NCI-H69 (cell line): ENCODE results near the gene FRRS1L.

Source experiments
- DNase-seq: peaks from one replicate; lab custom pipeline; 2025; lab: John Stamatoyannopoulos, UW

Gene FRRS1L

DNA sequence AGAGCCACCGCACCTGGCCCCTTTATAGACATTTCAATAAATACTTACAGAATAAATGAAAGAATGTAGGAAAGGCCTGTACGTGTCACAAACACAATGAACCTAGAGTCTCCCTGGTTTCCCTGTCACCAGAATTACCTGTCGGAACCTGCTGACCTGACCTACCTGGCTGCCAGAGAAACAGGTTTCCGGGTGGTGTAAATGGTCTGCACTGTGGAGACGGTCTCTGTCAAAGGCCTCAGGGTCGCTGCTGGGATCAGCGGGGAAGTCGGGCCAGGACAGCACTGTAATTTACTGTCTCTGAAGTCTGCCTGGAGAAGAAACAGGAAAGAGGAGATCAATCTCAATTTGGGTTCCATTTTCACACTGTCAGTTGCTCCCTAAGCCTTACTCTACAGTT, 9.3 kb upstream of the FRRS1L start:
- no peak for DNase-seq

DNA sequence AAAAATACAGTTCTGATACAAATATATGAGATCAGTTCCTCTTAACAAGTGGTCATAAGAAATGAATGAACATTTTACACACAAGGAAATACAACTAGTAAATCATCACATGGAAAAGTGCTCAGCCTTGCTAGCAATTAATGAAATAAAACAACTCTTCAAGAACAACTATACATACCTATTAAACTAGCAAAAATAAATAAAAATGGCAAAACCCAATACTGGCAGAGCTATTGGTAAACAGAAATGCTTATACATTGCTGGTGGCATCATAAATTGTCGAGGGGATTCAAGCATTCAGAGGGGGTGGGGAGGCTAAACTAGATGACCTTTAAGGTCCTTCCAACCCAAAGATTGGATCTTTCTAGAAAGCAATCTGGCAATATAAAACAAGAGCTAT, 5.9 kb upstream of the FRRS1L start:
- no peak for DNase-seq

DNA sequence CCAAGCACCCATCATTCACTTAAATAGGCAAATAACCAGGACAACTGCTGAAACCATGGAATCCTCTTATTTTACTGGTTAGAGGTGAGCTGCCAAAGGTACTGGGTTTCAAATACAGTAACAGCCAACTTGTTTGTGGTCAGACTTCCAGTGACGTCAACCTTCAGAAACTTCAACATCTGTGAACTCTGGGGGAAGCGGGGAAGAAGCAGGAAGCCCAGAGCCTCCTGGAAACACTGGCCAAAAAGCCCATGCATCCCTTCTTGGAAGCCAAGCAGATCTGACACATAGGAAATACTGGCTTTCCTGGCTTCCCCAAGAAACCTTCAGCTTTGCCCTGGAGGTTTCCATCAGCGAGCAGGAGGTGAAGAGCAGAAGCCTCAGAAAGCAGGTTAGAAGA, 4.9 kb upstream of the FRRS1L start:
- DNase-seq: no peak

DNA sequence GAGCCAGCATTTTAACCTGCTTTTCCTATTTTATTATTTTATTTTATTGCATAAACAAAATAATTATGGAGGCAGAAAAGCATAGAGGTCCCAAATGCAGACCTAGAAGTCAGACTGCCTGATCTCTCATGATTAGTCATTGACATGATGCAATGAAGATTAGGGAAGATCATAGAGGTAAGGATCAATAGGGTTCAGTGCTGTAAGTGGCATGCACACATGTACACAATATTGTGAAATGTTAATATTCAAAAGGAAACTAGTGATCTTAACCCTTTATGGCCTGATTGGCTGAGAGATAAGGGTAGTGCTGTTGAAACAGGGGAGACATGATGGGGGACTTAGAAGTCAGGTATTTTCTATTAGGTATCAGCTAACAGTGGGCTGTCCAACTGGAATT, 1.1 kb upstream of the FRRS1L start:
- no peak for DNase-seq

DNA sequence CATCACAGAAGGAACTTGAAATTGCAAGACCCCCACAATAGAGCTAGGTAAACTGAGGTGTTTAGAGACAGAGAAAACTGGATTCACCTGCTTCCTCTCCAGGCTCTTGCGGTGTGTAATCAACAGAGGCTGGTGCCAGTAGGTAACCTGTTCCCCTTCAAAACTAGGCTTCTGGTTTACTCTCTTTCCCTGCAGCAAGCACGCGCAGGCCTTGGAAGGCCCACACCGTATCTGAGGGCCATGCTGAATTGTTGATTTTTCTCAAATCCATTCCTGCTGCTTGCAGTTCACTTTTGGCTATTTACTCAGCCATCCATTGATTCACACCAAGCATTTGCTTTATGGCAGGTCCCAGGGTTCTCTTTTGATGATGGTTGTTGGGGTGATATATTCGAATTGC, 667 bp upstream of the FRRS1L start:
- DNase-seq: peak; percentile 54

DNA sequence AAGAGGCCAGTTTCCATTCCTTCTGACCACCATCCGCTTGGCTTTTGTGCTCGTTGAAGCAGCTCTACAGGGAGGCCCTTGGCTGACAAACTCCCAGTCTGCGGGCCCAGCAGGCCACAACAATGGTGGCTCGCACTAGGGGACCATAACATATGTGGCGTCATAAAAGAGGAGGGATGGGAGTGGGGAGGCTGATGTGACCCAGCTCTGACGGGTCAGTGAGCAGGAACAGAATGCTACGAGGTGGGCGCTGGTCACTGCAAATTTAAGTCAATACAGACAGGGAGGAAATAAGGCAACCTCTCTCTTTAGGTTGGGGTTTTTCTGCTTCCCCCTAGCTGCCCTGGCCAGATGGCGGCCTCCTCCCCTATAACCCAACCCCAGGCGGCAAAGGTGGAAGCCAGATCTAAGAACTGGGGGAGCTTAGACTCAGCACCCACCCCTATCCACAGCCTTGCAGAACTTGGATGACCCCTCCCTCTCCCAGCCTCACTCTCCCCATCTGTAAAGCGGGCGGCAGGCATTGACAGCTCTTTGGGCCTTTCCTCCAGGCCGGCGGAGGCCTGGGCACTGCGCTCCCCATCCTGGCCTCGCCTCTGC, 778 bp downstream of the FRRS1L start:
- peak; percentile 96 for DNase-seq

DNA sequence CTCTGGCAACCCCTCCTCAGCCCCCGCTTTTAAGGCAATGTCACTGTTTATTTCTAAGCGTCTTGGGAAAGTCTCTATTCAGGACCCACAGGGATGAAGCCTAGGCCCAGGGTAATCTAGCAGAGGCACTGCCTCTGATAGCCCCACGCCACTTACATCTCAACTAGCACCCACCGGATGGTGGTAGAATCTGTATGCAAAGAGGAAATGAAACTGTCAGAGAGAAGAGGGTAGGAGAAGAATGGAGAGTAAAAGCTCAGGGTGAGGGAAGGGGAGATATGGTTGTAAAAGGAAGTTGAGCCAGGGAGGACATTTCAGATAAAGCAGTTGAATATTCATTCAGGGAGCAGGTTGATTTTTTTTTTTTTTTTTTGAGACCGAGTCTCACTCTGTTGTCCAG, 3.0 kb downstream of the FRRS1L start:
- no peak for DNase-seq

DNA sequence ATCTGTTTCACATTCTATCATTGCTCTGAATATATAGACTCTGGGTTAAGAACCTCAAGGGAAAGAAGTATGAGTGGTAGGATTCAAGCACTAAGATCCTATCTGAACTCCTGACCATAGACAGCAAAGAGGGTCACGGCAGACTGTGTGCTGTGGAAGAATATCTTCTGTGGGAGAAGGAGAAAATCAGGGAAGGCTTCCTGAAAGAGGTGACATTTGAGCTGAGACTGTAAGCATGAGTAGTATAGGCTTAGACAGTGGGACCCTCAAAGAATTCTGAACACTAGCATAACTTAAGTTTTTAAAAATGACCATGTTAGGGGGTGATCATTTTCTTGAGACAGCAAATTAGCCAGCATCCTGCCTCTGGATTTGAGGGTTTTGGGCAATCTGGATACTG, 3.9 kb downstream of the FRRS1L start:
- no peak for DNase-seq

DNA sequence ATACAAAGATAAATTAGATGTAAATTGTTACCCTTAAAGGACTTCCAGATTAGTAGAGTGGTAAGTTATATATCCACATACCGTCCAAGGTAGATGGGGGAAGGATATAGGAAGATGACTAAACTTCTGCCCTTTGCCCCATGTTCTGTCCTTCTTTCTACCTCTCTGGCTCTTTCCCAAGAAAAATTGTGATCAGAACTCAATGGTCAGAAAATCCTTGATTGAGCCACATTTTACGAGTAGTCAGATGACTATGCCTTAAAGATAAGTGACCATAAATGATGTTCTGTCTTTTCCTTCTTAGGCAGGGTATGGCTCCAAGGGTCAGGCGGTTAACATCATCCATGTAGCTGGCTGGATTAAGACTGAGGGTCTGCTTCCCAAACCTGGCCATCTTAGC, 4.4 kb downstream of the FRRS1L start:
- DNase-seq: no peak

DNA sequence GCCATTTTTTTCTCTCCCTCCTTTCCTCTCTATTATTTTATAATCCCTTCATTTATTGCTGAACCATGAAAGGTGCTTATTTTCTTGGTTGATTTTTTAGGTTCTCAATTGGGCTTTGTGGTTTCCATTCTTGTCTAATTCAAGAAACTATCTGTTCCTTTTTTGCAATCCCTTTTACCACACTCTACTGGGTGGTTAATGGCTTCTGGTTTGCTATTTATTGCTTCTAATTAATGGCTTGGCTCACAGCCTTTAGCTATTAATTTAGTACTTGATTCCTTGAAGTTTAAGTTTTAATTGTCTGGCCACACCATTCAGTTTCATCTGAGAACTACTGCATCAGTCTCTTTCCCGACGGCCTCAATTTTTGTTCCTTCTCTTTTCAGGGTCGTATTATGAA, 5.6 kb downstream of the FRRS1L start:
- DNase-seq: no peak

DNA sequence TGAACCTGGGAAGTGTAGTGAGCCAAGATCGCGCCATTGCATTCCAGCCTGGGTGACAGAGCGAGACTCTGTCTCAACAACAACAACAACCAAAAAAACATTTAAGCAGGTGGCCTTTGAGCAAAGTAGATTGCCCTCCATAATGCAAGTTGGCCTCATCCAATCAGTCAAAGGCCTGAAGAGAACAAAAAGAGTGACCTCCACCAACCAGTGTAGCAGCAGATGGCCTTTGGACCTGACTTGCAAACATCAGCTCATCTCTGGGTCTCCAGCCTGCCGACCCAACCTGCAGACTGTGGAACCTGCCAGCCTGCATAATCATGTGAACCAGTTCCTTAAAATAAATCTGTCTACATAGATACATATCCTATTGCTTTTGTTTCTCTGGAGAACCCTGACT, 7.5 kb downstream of the FRRS1L start:
- DNase-seq: no peak

DNA sequence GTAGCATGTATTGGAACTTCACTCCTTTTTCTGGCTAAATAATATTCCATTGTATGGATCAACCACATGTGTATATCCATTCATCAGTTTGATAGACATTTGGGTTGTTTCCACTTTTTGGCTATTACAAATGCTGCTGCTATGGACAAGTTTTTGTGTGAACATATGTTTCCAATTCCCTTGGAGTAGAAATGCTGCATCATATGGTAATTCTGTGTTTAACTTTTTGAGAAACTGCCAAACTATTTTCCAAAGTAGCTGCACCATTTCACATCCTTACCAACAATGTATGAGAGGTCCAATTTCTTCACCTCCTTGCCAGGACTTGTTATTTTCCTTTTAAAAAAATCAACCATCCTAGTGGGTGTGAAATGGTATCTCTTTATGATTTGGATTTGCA, 8.4 kb downstream of the FRRS1L start:
- DNase-seq: no peak

DNA sequence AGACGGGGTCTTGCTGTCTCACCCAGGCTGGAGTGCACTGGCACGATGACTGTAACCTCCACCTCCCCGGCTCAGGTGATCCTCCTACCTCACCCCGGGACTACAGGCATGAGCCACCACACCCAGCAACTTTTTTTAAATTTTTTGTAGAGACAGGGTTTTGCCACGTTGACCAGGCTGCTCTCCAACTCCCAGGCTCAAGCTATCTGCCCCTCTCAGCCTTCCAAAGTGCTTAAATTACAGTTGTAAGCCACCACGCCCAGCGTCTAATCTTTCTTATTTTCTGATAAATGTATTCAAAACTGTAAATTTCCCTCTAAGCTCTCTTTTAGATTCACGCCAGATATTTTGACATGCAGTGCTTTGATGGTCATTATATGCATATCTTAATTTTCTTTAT, 10.3 kb downstream of the FRRS1L start:
- DNase-seq: no peak

DNA sequence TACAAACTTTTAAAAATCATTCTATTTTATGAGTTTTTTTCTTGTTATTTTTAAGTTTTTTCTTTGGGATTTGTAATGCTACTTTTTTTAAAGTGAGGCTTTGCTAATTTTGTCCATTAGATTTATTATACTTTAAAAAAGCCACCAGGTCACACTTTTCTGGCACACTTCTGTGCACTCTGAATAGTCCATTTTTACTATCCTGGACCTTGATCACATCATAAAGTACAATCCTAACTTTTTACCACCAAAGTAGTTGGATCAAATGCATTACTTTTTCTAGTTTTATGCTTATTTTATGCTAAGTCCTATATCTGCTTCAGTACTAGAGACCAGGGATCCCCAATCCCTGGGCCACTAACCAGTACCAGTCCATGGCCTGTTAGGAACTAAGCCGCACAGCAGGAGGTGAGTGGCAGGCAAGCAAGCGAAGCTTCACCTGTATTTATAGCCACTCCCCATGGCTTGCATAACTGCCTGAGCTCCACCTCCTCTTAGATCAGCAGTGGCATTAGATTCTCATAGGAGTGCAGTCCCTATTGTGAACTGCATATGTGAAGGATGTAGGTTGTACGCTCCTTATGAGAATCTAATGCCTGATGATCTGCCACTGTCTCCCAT, 16.0 kb downstream of the FRRS1L start:
- DNase-seq: peak; percentile 49

DNA sequence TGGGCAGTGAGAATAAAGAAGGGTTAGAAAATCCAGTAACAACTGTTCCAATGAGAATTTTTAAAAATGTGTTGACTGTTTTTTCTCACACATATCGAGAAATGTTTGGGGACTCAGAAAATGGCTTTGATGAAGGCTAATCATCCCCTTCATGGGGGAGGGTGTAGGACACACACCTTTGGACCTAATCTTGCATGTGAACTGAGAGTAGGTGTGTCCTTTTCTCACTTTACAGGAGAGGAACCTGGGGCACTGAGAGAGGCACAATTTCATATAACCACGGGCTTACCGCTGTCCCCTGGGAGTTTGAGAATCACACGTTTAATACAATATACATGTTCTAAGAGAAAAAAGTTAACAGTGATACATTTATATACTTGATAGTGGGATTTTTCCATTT, 17.3 kb downstream of the FRRS1L start:
- no peak for DNase-seq

DNA sequence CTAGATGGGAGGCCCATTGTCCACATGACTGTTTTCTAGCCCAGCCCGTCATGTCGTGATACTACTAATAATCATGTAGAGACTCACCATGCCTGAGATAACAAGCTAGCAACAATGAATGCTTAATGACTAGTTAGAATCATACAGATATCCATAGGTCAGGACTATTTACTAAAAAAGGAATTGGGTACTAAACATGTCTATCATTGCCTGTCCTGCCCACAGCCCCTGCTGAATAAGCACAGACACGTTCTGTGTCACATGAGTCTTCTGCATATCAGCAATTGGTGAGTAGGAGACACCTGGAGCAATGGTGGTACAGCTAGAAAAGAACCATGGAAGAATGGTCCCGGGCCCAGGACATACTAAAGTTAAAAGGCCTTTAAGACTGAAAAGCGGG, 18.0 kb downstream of the FRRS1L start:
- DNase-seq: no peak

DNA sequence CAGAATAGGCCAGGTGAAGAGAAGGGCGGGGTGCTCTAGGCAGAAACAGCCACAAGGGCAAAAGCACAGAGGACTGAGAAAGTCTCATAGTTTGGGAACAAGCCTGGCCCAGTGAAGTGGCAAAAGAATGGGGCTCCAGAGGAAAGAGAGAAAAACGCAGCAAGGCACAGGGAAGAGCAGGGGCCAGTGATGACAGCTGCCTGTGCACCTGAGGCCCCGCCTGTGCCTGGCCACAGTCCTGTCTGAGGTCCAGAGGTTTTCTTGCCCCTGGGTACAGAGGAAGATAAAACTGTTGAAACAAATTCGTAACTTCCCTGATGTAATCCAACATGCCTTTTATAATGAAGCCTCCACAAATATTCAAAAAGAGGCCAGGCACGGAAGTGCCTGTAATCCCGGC, 22.0 kb downstream of the FRRS1L start:
- DNase-seq: no peak

DNA sequence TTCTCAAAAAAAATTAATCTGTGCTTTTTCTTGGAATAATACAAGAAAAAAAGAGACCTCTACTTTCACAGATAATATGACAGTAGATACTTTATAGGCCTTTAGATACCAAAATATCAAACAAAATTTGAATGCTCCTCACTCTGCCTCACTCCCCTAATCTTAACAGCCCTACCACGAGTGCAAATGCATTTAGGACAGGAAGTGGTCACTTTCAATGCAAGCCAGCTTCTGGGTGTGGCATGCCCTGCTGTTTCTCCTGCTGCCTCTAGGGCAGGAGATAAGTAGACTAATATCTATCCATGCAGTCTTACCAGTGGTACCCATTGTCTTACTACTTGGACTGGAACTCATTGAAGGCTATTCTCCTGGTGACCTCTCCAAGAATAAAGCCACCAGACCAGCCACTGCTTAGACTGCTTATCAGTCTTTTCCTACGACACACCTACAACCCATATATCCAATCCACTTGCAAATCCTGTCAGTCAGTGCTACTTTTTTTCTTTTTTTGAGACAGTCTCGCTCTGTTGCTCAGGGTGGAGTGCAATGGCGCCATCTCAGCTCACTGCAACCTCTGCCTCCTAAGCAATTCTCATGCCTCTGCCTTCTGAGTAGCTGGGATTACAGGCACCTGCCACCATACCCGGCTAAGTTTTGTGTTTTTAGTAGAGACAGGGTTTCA, 23.0 kb downstream of the FRRS1L start:
- DNase-seq: peak; percentile 76

DNA sequence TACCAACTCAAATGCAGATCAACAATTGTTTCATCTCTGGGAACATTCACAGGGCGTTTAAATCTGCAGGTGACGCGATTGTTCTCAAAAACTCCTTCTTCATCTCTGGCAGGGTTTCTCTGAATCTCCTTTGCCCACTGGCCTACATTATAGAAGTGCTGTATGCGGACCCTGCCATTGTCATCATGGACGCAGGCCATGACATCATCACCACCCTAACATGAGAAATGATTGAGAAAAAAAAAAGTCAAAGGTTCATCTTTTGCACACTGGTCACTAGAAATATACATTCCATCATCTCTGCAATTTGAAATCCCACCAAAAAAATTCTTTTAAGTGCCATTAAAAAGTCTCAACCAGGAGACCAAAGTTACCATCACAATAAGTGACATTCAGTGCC, 25.7 kb downstream of the FRRS1L start:
- DNase-seq: no peak

DNA sequence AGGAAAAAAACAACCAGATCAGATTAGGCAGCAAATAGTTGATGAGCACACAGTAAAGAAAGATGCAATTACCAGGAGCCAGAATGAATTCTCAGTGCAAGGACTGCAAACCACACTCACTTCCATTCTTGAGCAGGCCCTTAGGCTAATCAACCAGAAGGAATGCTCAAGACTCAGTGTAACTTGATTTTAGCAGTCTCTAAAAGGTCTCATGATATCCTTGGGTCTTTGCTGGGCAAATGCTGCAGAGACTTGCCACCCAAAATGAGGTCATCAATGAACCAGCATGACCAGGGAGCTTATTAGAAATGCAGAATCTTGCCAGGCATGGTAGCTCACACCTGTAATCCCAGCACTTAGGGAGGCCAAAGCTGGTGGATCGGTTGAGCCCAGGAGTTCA, 27.2 kb downstream of the FRRS1L start:
- no peak for DNase-seq

DNA sequence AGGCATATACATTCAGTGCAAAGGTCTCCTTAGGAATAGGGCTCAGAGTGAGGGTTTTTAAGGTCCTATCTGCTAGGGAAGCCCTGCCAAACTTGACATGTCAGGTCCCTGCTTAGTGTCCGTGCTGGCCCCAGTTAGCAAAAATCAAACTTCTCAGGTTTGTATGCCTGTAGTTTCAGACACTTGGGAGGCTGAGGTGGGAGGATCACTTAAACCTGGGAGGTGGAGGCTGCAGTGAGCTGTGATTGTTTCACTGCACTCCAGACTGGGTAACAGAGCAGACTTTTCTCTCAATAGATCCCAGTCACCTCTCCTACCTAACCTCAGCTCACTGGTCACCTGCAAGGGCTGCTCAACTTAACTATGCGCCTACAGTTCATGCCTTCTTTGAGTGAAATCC, 28.6 kb downstream of the FRRS1L start:
- DNase-seq: no peak

DNA sequence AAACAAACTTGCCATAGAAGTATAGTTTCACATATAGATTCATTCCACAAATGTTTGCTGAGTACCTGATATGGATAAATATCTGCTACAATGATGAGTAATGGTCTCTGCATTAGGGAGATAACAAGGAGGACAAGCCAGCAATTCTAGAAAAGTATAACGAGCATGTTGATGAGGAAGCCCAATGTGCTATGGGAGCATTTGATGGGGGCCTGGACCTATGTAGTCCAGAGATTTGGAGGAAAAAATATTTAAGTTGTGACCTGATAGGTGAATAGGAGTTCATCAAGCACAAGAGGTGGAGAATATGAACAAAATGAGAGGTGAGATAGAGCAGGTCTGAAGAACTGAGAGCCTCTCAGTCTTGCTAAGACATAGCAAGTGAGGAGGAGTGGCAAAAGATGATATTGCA, 32.9 kb downstream of the FRRS1L start:
- no peak for DNase-seq

DNA sequence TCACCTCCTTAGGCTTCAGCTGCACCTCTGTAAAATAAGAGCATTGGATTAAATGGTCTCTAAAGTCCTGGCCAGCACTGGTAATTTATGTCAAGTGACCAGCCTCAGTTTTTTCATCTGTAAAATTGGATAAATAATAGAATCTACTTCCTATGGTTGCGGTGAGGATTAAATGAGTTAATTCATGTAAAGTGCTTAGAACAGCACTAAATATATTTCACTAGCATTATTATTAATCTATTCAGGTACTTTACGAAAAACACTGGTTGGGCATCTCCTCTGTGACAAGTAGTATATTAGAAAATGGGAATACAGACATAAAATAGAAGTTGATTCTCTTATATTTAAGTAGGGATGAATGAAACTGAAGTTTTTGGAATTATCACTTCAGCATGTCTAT, 33.5 kb downstream of the FRRS1L start:
- DNase-seq: no peak

DNA sequence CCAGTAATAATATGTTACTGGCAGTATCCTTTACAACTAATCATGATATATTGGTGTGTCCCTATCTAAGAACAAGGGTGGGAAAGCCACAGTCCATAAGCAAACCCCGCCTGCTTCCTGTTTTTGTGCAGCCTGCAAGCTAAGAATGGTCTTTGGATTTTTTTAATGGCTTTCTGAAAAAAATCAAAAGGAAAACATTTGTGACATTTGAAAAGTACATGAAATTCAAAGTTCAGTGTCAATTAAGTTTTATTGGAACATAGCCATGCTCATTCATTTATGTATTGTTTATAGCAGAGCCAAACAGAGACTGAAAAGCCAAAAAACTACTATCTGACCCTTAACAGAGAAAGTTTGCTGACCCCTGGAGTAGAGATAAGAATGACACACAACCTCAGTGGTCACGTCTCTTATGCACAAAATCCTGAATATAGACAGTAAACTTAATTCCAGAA, 34.5 kb downstream of the FRRS1L start:
- DNase-seq: no peak
